H1 (cell line): ENCODE measurements around the gene TCF25. TPM values are rescaled to one million over a fixed set of nuclear protein-coding genes. Genes with fewer than 3 reads are reported as not detected.

Experiments used
- CBX8 ChIP-seq: fragments of 300-800, 300-1000 bp; sonication (generic); IDR thresholded peaks from 2 replicates; pipeline ENCODE4 v1.7.1; 2016; ENCODE audit warnings: low read depth, low read length, borderline replicate concordance
- CEBPB ChIP-seq: IDR thresholded peaks from 2 replicates; pipeline ENCODE4 v1.6.1; 2012; ENCODE audit warnings: low read depth, low read length
- CHD2 ChIP-seq: IDR thresholded peaks from 2 replicates; pipeline ENCODE4 v1.6.1; 2012; ENCODE audit warnings: low read length, improper control_type of control experiment
- CREB1 ChIP-seq: IDR thresholded peaks from 2 replicates; pipeline ENCODE4 v1.6.1; 2012; ENCODE audit warnings: inconsistent platforms
- CTBP2 ChIP-seq: IDR thresholded peaks from 2 replicates; pipeline ENCODE4 v1.7.0; 2011; ENCODE audit warnings: borderline replicate concordance, mild to moderate bottlenecking, moderate library complexity, mixed read lengths, low read length; ENCODE audit not compliant: insufficient read depth, insufficient read length
- EGR1 ChIP-seq: IDR thresholded peaks from 2 replicates; pipeline ENCODE4 v1.6.1; 2011; ENCODE audit warnings: low read depth, low read length, borderline replicate concordance
- EP300 ChIP-seq, 2 experiments: IDR thresholded peaks; 1 replicate in 1 of 2; 2 replicates in 1 of 2; pipeline ENCODE4 v1.6.1; 2011 to 2012; ENCODE audit warnings: low read depth in 2 of 2, low read length in 2 of 2, mild to moderate bottlenecking in 2 of 2, borderline replicate concordance in 1 of 2, inconsistent platforms in 1 of 2, moderate library complexity in 1 of 2
- FOSL1 ChIP-seq: IDR thresholded peaks from 2 replicates; pipeline ENCODE4 v1.6.1; 2011; ENCODE audit warnings: mild to moderate bottlenecking, low read depth, low read length, moderate library complexity; ENCODE audit not compliant: insufficient read depth
- JUND ChIP-seq: IDR thresholded peaks from 2 replicates; pipeline ENCODE4 v1.6.1; 2011; ENCODE audit warnings: mild to moderate bottlenecking, improper control_type of control experiment, low read length
- NANOG ChIP-seq: IDR thresholded peaks from 2 replicates; pipeline ENCODE4 v1.6.1; 2011; ENCODE audit warnings: low read length, low read depth, mild to moderate bottlenecking, inconsistent platforms; ENCODE audit not compliant: insufficient read depth, poor library complexity, severe bottlenecking
- RAD21 ChIP-seq, 2 experiments: IDR thresholded peaks in 1 of 2; conservative IDR thresholded peaks in 1 of 2; 2 replicates each; pipeline ENCODE4 v1.6.1; 2011; ENCODE audit warnings: low read depth in 2 of 2, low read length in 2 of 2, improper control_type of control experiment in 1 of 2, inconsistent platforms in 1 of 2, mild to moderate bottlenecking in 1 of 2, moderate library complexity in 1 of 2
- SAP30 ChIP-seq: fragments of 300-600 bp; sonication (generic); IDR thresholded peaks from 2 replicates; pipeline ENCODE4 v1.7.1; 2012; ENCODE audit warnings: low read length, moderate library complexity, mild to moderate bottlenecking, inconsistent platforms; ENCODE audit not compliant: insufficient read depth, insufficient replicate concordance
- SIX5 ChIP-seq: IDR thresholded peaks from 2 replicates; pipeline ENCODE4 v1.6.1; 2011; ENCODE audit warnings: mild to moderate bottlenecking, low read depth, low read length
- SP1 ChIP-seq: IDR thresholded peaks from 2 replicates; pipeline ENCODE4 v1.6.1; 2011; ENCODE audit warnings: low read depth, low read length
- SRF ChIP-seq: IDR thresholded peaks from 2 replicates; pipeline ENCODE4 v1.6.1; 2011; ENCODE audit warnings: mild to moderate bottlenecking, low read depth, low read length, moderate library complexity
- SUZ12 ChIP-seq: fragments of 200-600 bp; sonication (generic); IDR thresholded peaks from 2 replicates; pipeline ENCODE4 v1.6.1; 2012; ENCODE audit warnings: mild to moderate bottlenecking, inconsistent platforms, low read length, moderate library complexity, mixed read lengths
- TAF7 ChIP-seq: optimal IDR thresholded peaks from 2 replicates; pipeline ENCODE3; 2011; ENCODE audit warnings: low read depth, mild to moderate bottlenecking, inconsistent platforms, low read length, moderate library complexity, borderline replicate concordance
- TBP ChIP-seq: IDR thresholded peaks from 2 replicates; pipeline ENCODE4 v1.6.1; 2011; ENCODE audit warnings: low read depth, low read length, improper control_type of control experiment
- ZNF274 ChIP-seq: IDR thresholded peaks from 2 replicates; pipeline ENCODE4 v1.7.0; 2012; ENCODE audit warnings: low read length, borderline replicate concordance; ENCODE audit errors: extremely low read depth
- polyA plus RNA-seq, 7 experiments: library from polyadenylated mRNA; depleted of rRNA in 3 of 7; stranded (reverse) in 5 of 7; unstranded in 2 of 7; fragments of >200 nt in 5 of 7; fragments of 200-250 nt in 2 of 7; gene quantifications; 1 replicate in 5 of 7; 2 replicates in 1 of 7; 4 replicates in 1 of 7; pipeline versions ENCODE4 v1.2.1 to v1.2.3, GENCODE V29; 2011 to 2013; ENCODE audit warnings: missing spikeins in 2 of 7, mixed read lengths in 2 of 7
- total RNA-seq: library from RNA; stranded (reverse); fragmentation: NEBNext Ultra II Directional; extraction: Animal tissue kit (Norgen Biotek cat#: 25700); gene quantifications from 2 replicates; pipeline ENCODE4 v1.2.1, GENCODE V29; 2021
- TF ChIP-seq, protein P1 (sequence below): IDR thresholded peaks from 2 replicates; pipeline ENCODE4 v1.6.1; 2012; ENCODE audit warnings: low read length, inconsistent platforms
- TF ChIP-seq, protein P2 (sequence below): IDR thresholded peaks from 2 replicates; pipeline ENCODE4 v1.6.1; 2011; ENCODE audit warnings: low read length, improper control_type of control experiment

The TCF25 gene
- total and polyA plus RNA-seq, 2 of the 8 experiments (the other 6 are each of a cell fraction or from before 2014, with no cell fraction given) = 78.1 to 102 TPM

DNA sequence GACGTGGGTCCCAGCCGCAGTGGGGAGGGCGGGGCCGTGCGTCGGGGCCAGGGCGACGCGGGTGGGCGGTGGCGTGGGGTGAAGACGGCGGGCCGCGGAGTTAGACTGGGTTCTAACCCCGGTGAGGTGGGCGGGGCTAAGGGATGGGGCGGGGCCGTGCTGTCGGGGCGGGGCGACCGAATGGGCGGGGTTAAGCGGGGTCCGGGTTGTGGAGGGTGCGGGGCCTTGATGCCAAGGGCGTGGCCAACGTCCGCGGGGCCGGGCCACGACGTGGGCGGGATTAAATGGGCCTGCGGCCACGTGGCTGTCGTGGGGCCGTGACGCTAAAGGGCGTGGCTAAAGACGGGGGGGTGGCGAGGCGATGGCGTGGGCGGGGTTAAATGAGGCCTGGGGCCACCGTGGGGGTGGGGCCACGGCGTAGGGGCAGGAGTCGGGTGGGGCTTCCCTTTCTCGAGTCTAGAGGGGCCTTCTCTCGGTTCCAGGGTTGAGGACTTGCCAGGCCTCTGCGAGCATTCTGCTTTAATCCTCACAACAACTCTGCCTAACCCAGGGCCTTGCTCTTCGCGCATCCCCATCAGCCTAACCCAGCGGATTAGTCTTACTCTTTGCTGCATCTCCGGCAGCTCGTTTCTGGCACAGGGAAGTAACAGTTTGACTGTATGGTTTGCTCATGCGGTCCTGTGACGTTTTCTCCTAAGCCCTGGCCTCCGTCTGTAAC is 739 bp downstream of the TCF25 start (continued):
- TF ChIP-seq JUND (no peak), CHD2 (peak; percentile 38; the same call in 1 of the 2 replicates), SIX5 (no peak), ZNF274 (no peak), RAD21 (IDR thresholded peaks at IDR 0.05 in 1 of 2, conservative IDR thresholded peaks at IDR 0.05 in 1 of 2; ENCODE audit: low read depth in 2 of 2, low read length in 2 of 2) (no peak), NANOG (no peak), EP300 (IDR thresholded peaks at IDR 0.05; ENCODE audit: borderline replicate concordance in 1 of 2, low read depth in 2 of 2, low read length in 2 of 2) (no peak), SAP30 (no peak), TAF7 (no peak), TBP (0 out of 2 replicates have a peak, but pooled peaks have one; percentile 19), CREB1 (peak; percentile 93), SRF (no peak), CTBP2 (no peak), CBX8 (no peak), EGR1 (peak; percentile 86), SP1 (peak; percentile 78; the same call in 1 of the 2 replicates), FOSL1 (no peak), CEBPB (no peak), SUZ12 (no peak)
- TF ChIP-seq, protein P1, sequence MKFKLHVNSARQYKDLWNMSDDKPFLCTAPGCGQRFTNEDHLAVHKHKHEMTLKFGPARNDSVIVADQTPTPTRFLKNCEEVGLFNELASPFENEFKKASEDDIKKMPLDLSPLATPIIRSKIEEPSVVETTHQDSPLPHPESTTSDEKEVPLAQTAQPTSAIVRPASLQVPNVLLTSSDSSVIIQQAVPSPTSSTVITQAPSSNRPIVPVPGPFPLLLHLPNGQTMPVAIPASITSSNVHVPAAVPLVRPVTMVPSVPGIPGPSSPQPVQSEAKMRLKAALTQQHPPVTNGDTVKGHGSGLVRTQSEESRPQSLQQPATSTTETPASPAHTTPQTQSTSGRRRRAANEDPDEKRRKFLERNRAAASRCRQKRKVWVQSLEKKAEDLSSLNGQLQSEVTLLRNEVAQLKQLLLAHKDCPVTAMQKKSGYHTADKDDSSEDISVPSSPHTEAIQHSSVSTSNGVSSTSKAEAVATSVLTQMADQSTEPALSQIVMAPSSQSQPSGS = no peak
- TF ChIP-seq, protein P2, sequence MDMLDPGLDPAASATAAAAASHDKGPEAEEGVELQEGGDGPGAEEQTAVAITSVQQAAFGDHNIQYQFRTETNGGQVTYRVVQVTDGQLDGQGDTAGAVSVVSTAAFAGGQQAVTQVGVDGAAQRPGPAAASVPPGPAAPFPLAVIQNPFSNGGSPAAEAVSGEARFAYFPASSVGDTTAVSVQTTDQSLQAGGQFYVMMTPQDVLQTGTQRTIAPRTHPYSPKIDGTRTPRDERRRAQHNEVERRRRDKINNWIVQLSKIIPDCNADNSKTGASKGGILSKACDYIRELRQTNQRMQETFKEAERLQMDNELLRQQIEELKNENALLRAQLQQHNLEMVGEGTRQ = peak; percentile 79
